Subcutaneous adipose tissue (tissue), 4 donors: ENCODE measurements around the gene SEZ6L. TPM values are rescaled to one million over a fixed set of nuclear protein-coding genes. Genes with fewer than 3 reads are reported as not detected.

Source experiments
- CTCF ChIP-seq: fragments of 450-650 bp; IDR thresholded peaks from one replicate; pipeline ENCODE4 v1.5.1; 2016; ENCODE audit warnings: low read depth, mild to moderate bottlenecking, control low read depth, antibody characterized with exemption, moderate library complexity
- total RNA-seq, 4 donors: library from RNA; depleted of rRNA; stranded (reverse); fragments of >200 nt; gene quantifications; one replicate each; pipeline ENCODE4 v1.1.0, GENCODE V29; 2016

Gene SEZ6L
- total RNA-seq, 4 donors from 2014 or later = 0.17 to 0.44 (median 0.26) TPM

- no peak for TF ChIP-seq CTCF
Observed at GRCh38 chr22:26226538-26227297, 57.5 kb downstream of the SEZ6L start.

- TF ChIP-seq CTCF = no peak
Observed at GRCh38 chr22:26229910-26230309, 60.6 kb downstream of the SEZ6L start.

- TF ChIP-seq CTCF = no peak
Observed at GRCh38 chr22:26234296-26234695, 65.0 kb downstream of the SEZ6L start.

GRCh38 chr22:26235792-26236487 lies 66.7 kb downstream of the SEZ6L start:
- no peak for TF ChIP-seq CTCF

- TF ChIP-seq CTCF = no peak
Observed at GRCh38 chr22:26236991-26237390, 67.7 kb downstream of the SEZ6L start.

- no peak for TF ChIP-seq CTCF
Observed at GRCh38 chr22:26238596-26238995, 69.3 kb downstream of the SEZ6L start.

- TF ChIP-seq CTCF = no peak
Observed at GRCh38 chr22:26239581-26239980, 70.3 kb downstream of the SEZ6L start.
